GM12878 (cell line): ENCODE measurements around the gene POLE4. TPM values are rescaled to one million over a fixed set of nuclear protein-coding genes. Genes with fewer than 3 reads are reported as not detected.

Source experiments
- ATAC-seq: fragments of 200-7000 bp; cut with Tn5 transposase; 3 replicates; pipeline ENCODE4 v1.9.1; 2020; ENCODE audit warnings: mild to moderate bottlenecking, moderate library complexity
- BruUV-seq: library from RNA; stranded (reverse); fragments of 400-500 nt; replicated peaks from 2 replicates; lab custom pipeline; 2021; lab: Mats Ljungman, UMichigan
- CTCF ChIA-PET: fragments of 300-600 bp; sonication (Branson Sonifier 250); formaldehyde crosslinking; extraction: SDS; loops from one replicate; lab custom pipeline; 2021; ENCODE audit warnings: inconsistent platforms; lab: Yijun Ruan, JAX
- POLR2A ChIA-PET: fragments of 350-600 bp; formaldehyde crosslinking; extraction: SDS; loops from one replicate; lab custom pipeline; 2021; ENCODE audit warnings: inconsistent platforms; lab: Charles Lee
- RAD21 ChIA-PET: fragments of 300-600 bp; sonication (Branson Sonifier 250); formaldehyde crosslinking; loops from one replicate; lab custom pipeline; 2023; ENCODE audit warnings: antibody characterized with exemption; ENCODE audit not compliant: unreplicated experiment; lab: Charles Lee
- SMC1A ChIA-PET: fragments of 300-600 bp; sonication (Branson Sonifier 250); formaldehyde crosslinking; loops from one replicate; lab custom pipeline; 2023; ENCODE audit not compliant: unreplicated experiment, uncharacterized antibody; lab: Charles Lee
- DNase-seq: peaks from one replicate; pipeline ENCODE4 v3.0.0-alpha.2; 2011; ENCODE audit warnings: low read depth, low spot score
- FAIRE-seq: peaks from 3 replicates; lab custom pipeline; 2011; peaks lifted over from hg19 to GRCh38; lab: Jason Lieb, UNC
- H2AFZ ChIP-seq: 2 replicates; pipeline ENCODE4 v1.6.0; 2011; ENCODE audit warnings: low read depth, low read length, control low read depth; ENCODE audit not compliant: control insufficient read depth
- H3K27ac ChIP-seq: 2 replicates; pipeline ENCODE4 v1.5.1; 2011; ENCODE audit warnings: control low read depth; ENCODE audit not compliant: control insufficient read depth, insufficient read depth
- H3K27me3 ChIP-seq, 2 experiments: replicated peaks in 1 of 2; 2 replicates each; pipeline versions ENCODE4 v1.6.0 to v1.6.1; 2011; ENCODE audit warnings: low read length in 1 of 2; ENCODE audit not compliant: control insufficient read depth in 2 of 2, insufficient read depth in 2 of 2
- H3K36me3 ChIP-seq, 2 experiments: 2 replicates each; pipeline ENCODE4 v1.5.1; 2011; ENCODE audit warnings: low read length in 1 of 2; ENCODE audit not compliant: control insufficient read depth in 2 of 2, insufficient read depth in 2 of 2
- H3K4me1 ChIP-seq: 2 replicates; pipeline ENCODE4 v1.6.1; 2011; ENCODE audit warnings: mild to moderate bottlenecking, low read length, moderate library complexity, mixed read lengths; ENCODE audit not compliant: control insufficient read depth, insufficient read depth
- H3K4me2 ChIP-seq: 2 replicates; pipeline ENCODE4 v1.6.0; 2011; ENCODE audit warnings: control low read depth; ENCODE audit not compliant: control insufficient read depth, insufficient read depth
- H3K4me3 ChIP-seq: fragments of 200-600 bp; sonication (generic); 2 replicates; pipeline ENCODE4 v1.5.1; 2016
- H3K79me2 ChIP-seq: 2 replicates; pipeline ENCODE4 v1.6.0; 2011; ENCODE audit warnings: low read length; ENCODE audit not compliant: control insufficient read depth, insufficient read depth
- H3K9ac ChIP-seq: 2 replicates; pipeline ENCODE4 v1.8.0; 2011; ENCODE audit warnings: low read length, control low read depth, mixed read lengths; ENCODE audit not compliant: control insufficient read depth, insufficient read depth
- H3K9me3 ChIP-seq: replicated peaks from 3 replicates; pipeline ENCODE4 v1.5.1; 2011; ENCODE audit warnings: mild to moderate bottlenecking, low read length; ENCODE audit not compliant: control insufficient read depth, insufficient read depth
- H4K20me1 ChIP-seq: 2 replicates; pipeline ENCODE4 v1.6.0; 2011; ENCODE audit not compliant: control insufficient read depth, insufficient read depth
- BHLHE40 ChIP-seq, 2 experiments: fragments of 450-650 bp in 1 of 2; IDR thresholded peaks; 2 replicates each; pipeline ENCODE4 v1.6.1; 2011 to 2017; ENCODE audit warnings: low read depth in 2 of 2, borderline replicate concordance in 1 of 2, improper control_type of control experiment in 1 of 2, low read length in 1 of 2, mild to moderate bottlenecking in 1 of 2
- NBN ChIP-seq: fragments of 450-650 bp; IDR thresholded peaks from 2 replicates; pipeline ENCODE4 v1.6.1; 2016
- NKRF ChIP-seq: fragments of 450-650 bp; conservative IDR thresholded peaks from 2 replicates; pipeline ENCODE4 v1.6.1; 2017; ENCODE audit warnings: mild to moderate bottlenecking, moderate library complexity
- POLR2A ChIP-seq: IDR thresholded peaks from 2 replicates; pipeline ENCODE4 v1.6.1; 2011; ENCODE audit warnings: low read depth, mild to moderate bottlenecking, low read length
- RELB ChIP-seq: fragments of 450-650 bp; IDR thresholded peaks from 2 replicates; pipeline ENCODE4 v1.6.1; 2017; ENCODE audit warnings: low read depth, mild to moderate bottlenecking, moderate library complexity
- SMARCA5 ChIP-seq: fragments of 450-650 bp; IDR thresholded peaks from 2 replicates; pipeline ENCODE4 v1.6.1; 2017; ENCODE audit warnings: mild to moderate bottlenecking
- SMC3 ChIP-seq: IDR thresholded peaks from 2 replicates; pipeline ENCODE4 v1.6.1; 2011; ENCODE audit warnings: low read length, improper control_type of control experiment, borderline replicate concordance
- SREBF2 ChIP-seq: IDR thresholded peaks from 2 replicates; pipeline ENCODE4 v1.6.1; 2012; ENCODE audit warnings: mild to moderate bottlenecking, low read length
- SUPT20H ChIP-seq: IDR thresholded peaks from 2 replicates; pipeline ENCODE4 v1.6.1; 2011; ENCODE audit warnings: low read depth, mild to moderate bottlenecking, low read length, moderate library complexity, borderline replicate concordance; ENCODE audit not compliant: control insufficient read depth
- SUZ12 ChIP-seq: fragments of 200-600 bp; sonication (generic); IDR thresholded peaks from one replicate; pipeline ENCODE4 v1.6.1; 2018; ENCODE audit warnings: antibody characterized with exemption, mild to moderate bottlenecking; ENCODE audit not compliant: unreplicated experiment
- WGBS: methylation state at CpG from one replicate; pipeline ENCODE4 v1.1.6; 2016; ENCODE audit warnings: low lambda C conversion rate; ENCODE audit not compliant: insufficient replicate concordance, insufficient coverage; ENCODE audit errors: missing lambda C conversion rate; 5-methylcytosine and 5-hydroxymethylcytosine counted together
- in situ Hi-C: fragments of 300-500 bp; cut with MboI; formaldehyde crosslinking; loops from 9 replicates; pipeline ENCODE4 v1.14.3; 2018; ENCODE audit warnings: mixed read lengths
- intact Hi-C: fragments of 100-400 bp; cut with micrococcal nuclease; formaldehyde crosslinking; loops from one replicate; pipeline ENCODE4 v1.14.2; 2022; ENCODE audit not compliant: unreplicated experiment
- polyA plus RNA-seq, 11 experiments: library from polyadenylated mRNA; depleted of rRNA in 4 of 11; unstranded in 6 of 11; stranded (reverse) in 5 of 11; fragments of >200 nt; fragmentation: Nextera tagmentation in 4 of 11; fragmentation: Illumina TruSeq in 1 of 11; extraction: Ambion mirVana in 4 of 11; extraction: Trizol in 1 of 11; gene quantifications; 1 replicate in 1 of 11; 2 replicates in 10 of 11; pipeline versions ENCODE4 v1.2.1 to v1.2.3, GENCODE V29; 2011 to 2016; ENCODE audit warnings: inconsistent platforms in 2 of 11, missing spikeins in 2 of 11, low read depth in 1 of 11
- total RNA-seq, 4 experiments: library from RNA; depleted of rRNA in 3 of 4; stranded (reverse); fragments of >200 nt in 3 of 4; fragmentation: Illumina TruSeq in 1 of 4; extraction: Trizol in 1 of 4; gene quantifications; 2 replicates each; pipeline versions ENCODE4 v1.2.1 to v1.2.3, GENCODE V29; 2013 to 2021

The POLE4 gene
- total and polyA plus RNA-seq, 10 of the 15 experiments (the other 5 are each of a cell fraction or from before 2014, with no cell fraction given), result 38.5 to 221 (median 66.8) TPM

GRCh38 chr2:74952575-74952974 lies 5.9 kb upstream of the POLE4 start:
- no TSS peak for BruUV-seq
- TF ChIP-seq SMARCA5 (no peak), RELB (no peak), SUZ12 (no peak), SUPT20H (no peak), SMC3 (no peak), POLR2A (no peak), NKRF (no peak), NBN (no peak), SREBF2 (no peak), BHLHE40 (IDR thresholded peaks at IDR 0.05; ENCODE audit: borderline replicate concordance in 1 of 2, low read depth in 2 of 2, low read length in 1 of 2) (no peak)
- no peak overlapping the region for H2AFZ ChIP-seq
- no peaks in the 10 kb centered on the region; the same call in 1 of the 2 replicates for H3K79me2 ChIP-seq
- no peak overlapping the region for H3K9ac ChIP-seq
- intact Hi-C loops, result no loop called here
- H3K4me2 ChIP-seq, result no peak overlapping the region
- H4K20me1 ChIP-seq, result no peaks in the 10 kb centered on the region
- SMC1A ChIA-PET, result interaction anchor here (1.1 kb wide), 1 partner anchor 89 kb away, joined by 3 read pairs; no protein-coding TSS in a partner anchor
- RAD21 ChIA-PET, result no interaction called here
- no peak for DNase-seq
- in situ Hi-C loops, result no loop called here
- H3K4me1 ChIP-seq, result no peaks in the 10 kb centered on the region
- POLR2A ChIA-PET, result no interaction called here
- H3K27ac ChIP-seq, result no peak overlapping the region
- no peaks in the 10 kb centered on the region for H3K27me3 ChIP-seq
- H3K9me3 ChIP-seq, result peaks cover 11% of the 10 kb centered on the region; the same call in 1 of the 3 replicates
- no peaks in the 10 kb centered on the region for H3K36me3 ChIP-seq
- WGBS, result 90% methylated on average over 8 of the region's 8 CpGs
- H3K4me3 ChIP-seq, result no peak overlapping the region
- no peak for ATAC-seq
- FAIRE-seq, result no peak
- CTCF ChIA-PET, result no interaction called here
